ENCODE measurements around the gene TMPRSS9.

DNA sequence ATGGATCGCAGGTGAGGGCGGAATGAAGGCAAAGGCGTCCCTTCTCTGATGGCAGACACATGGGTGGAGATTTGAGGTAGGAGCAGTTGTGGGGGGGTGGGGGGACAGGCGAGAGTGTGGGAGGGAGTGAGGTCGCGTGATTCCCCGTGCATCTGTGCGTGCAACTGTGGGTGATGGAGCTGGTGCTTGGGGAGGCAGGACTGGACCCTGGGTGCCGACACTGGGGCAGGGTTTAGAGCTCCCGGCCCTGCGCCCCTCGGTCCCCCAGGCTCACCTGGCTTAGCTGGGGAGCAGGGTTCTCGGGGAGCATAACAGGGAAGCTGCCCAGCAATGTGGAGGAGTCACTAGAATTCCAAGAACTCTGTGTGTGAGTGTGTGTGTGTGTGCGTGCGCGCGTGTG is 3.4 kb downstream of the TMPRSS9 start:
- TF ChIP-seq CTCF (IDR thresholded peaks at IDR 0.05; ENCODE audit: low read depth, low read length) (no peak), EZH2phosphoT487 (IDR thresholded peaks at IDR 0.05; ENCODE audit: low read depth) (no peak)

Measured in OCI-LY3 (cell line).